Measurements from ENCODE around the gene HOMER3. TPM values are rescaled to one million over a fixed set of nuclear protein-coding genes. Genes with fewer than 3 reads are reported as not detected.
A peak's percentile ranks its signal among the peaks of the same experiment; 100 is the strongest.

The HOMER3 gene
- total RNA-seq, 1 donor = 98.4 TPM

- Histone ChIP-seq H3K36me3 (ENCODE audit: insufficient read depth, low read length) (peaks cover 11% of the 10 kb centered on the region), H3K4me1 (ENCODE audit: insufficient read depth, low read length) (no peaks in the 10 kb centered on the region), H3K27ac (ENCODE audit: low read depth, low read length) (no peak overlapping the region), H3K9me3 (ENCODE audit: low read depth, low read length) (no peaks in the 10 kb centered on the region), H4K20me1 (ENCODE audit: insufficient read depth, low read length) (peaks cover 4% of the 10 kb centered on the region), H2AFZ (ENCODE audit: low read length) (no peak overlapping the region), H3K4me3 (ENCODE audit: insufficient read depth, low read length) (no peak overlapping the region), H3K27me3 (ENCODE audit: insufficient read depth, low read length) (peaks cover 17% of the 10 kb centered on the region), H3K4me2 (ENCODE audit: insufficient read depth, low read length) (no peak overlapping the region), H3K79me2 (ENCODE audit: insufficient read depth, low read length) (no peaks in the 10 kb centered on the region)
- TF ChIP-seq CTCF (IDR thresholded peaks at IDR 0.05; ENCODE audit: extremely low read depth, low read depth, low read length) = no peak
- peak; percentile 97 for DNase-seq (ENCODE audit: insufficient read length, low spot score, missing footprints)
These were observed 42.9 kb downstream of the HOMER3 start for GRCh38 chr19:18898081-18898606.

- Histone ChIP-seq H3K4me2 (ENCODE audit: insufficient read depth, low read length) (no peak overlapping the region), H3K27me3 (ENCODE audit: insufficient read depth, low read length) (peaks cover 18% of the 10 kb centered on the region), H4K20me1 (ENCODE audit: insufficient read depth, low read length) (peaks cover 4% of the 10 kb centered on the region), H2AFZ (ENCODE audit: low read length) (no peak overlapping the region), H3K79me2 (ENCODE audit: insufficient read depth, low read length) (no peaks in the 10 kb centered on the region), H3K4me3 (ENCODE audit: insufficient read depth, low read length) (no peak overlapping the region), H3K27ac (ENCODE audit: low read depth, low read length) (no peak overlapping the region), H3K36me3 (ENCODE audit: insufficient read depth, low read length) (peaks cover 8% of the 10 kb centered on the region), H3K4me1 (ENCODE audit: insufficient read depth, low read length) (no peaks in the 10 kb centered on the region), H3K9me3 (ENCODE audit: low read depth, low read length) (no peaks in the 10 kb centered on the region)
- peak; percentile 90 for DNase-seq (ENCODE audit: insufficient read length, low spot score, missing footprints)
- TF ChIP-seq CTCF (IDR thresholded peaks at IDR 0.05; ENCODE audit: extremely low read depth, low read depth, low read length) = no peak
These were observed 43.7 kb downstream of the HOMER3 start for GRCh38 chr19:18897094-18898029.

- Histone ChIP-seq H2AFZ (ENCODE audit: low read length) (no peak overlapping the region), H3K4me1 (ENCODE audit: insufficient read depth, low read length) (no peaks in the 10 kb centered on the region), H3K4me2 (ENCODE audit: insufficient read depth, low read length) (peak overlapping the region; percentile 18), H3K4me3 (ENCODE audit: insufficient read depth, low read length) (no peak overlapping the region), H3K9me3 (ENCODE audit: low read depth, low read length) (no peaks in the 10 kb centered on the region), H4K20me1 (ENCODE audit: insufficient read depth, low read length) (peaks cover 4% of the 10 kb centered on the region), H3K79me2 (ENCODE audit: insufficient read depth, low read length) (no peaks in the 10 kb centered on the region), H3K27ac (ENCODE audit: low read depth, low read length) (no peak overlapping the region), H3K36me3 (ENCODE audit: insufficient read depth, low read length) (peaks cover 8% of the 10 kb centered on the region), H3K27me3 (ENCODE audit: insufficient read depth, low read length) (peaks cover 18% of the 10 kb centered on the region)
- TF ChIP-seq CTCF (IDR thresholded peaks at IDR 0.05; ENCODE audit: extremely low read depth, low read depth, low read length) = no peak
- DNase-seq (ENCODE audit: insufficient read length, low spot score, missing footprints) = peak; percentile 94
These were observed 44.6 kb downstream of the HOMER3 start for GRCh38 chr19:18896421-18896841.

GRCh38 chr19:18895824-18896341, 45.1 kb downstream of the HOMER3 start, which contains the start of gene CERS1:
CERS1 (minus strand) TSS chr19:18896158; CDS start chr19:18896072, 86 bp downstream.
- Histone ChIP-seq H3K4me2 (ENCODE audit: insufficient read depth, low read length) (peak within 1 kb of the TSS; percentile 70), H3K79me2 (ENCODE audit: insufficient read depth, low read length) (no peaks in the 10 kb centered on the region), H2AFZ (ENCODE audit: low read length) (no peak within 1 kb of the TSS), H3K9me3 (ENCODE audit: low read depth, low read length) (no peaks in the 10 kb centered on the region), H3K36me3 (ENCODE audit: insufficient read depth, low read length) (peaks cover 4% of the 10 kb centered on the region), H4K20me1 (ENCODE audit: insufficient read depth, low read length) (peaks cover 4% of the 10 kb centered on the region), H3K4me1 (ENCODE audit: insufficient read depth, low read length) (no peaks in the 10 kb centered on the region), H3K27me3 (ENCODE audit: insufficient read depth, low read length) (peaks cover 18% of the 10 kb centered on the region), H3K27ac (ENCODE audit: low read depth, low read length) (no peak within 1 kb of the TSS), H3K4me3 (ENCODE audit: insufficient read depth, low read length) (peak within 1 kb of the TSS; percentile 63)
- peak; percentile 94 for DNase-seq (ENCODE audit: insufficient read length, low spot score, missing footprints)
- no peak for TF ChIP-seq CTCF (IDR thresholded peaks at IDR 0.05; ENCODE audit: extremely low read depth, low read depth, low read length)
